Measurements from ENCODE around the gene FAM219B.

The FAM219B gene

GRCh38 chr15:74870436-74871215 is 36.0 kb downstream of the FAM219B start:
- DNase-seq, result no peak

DNA sequence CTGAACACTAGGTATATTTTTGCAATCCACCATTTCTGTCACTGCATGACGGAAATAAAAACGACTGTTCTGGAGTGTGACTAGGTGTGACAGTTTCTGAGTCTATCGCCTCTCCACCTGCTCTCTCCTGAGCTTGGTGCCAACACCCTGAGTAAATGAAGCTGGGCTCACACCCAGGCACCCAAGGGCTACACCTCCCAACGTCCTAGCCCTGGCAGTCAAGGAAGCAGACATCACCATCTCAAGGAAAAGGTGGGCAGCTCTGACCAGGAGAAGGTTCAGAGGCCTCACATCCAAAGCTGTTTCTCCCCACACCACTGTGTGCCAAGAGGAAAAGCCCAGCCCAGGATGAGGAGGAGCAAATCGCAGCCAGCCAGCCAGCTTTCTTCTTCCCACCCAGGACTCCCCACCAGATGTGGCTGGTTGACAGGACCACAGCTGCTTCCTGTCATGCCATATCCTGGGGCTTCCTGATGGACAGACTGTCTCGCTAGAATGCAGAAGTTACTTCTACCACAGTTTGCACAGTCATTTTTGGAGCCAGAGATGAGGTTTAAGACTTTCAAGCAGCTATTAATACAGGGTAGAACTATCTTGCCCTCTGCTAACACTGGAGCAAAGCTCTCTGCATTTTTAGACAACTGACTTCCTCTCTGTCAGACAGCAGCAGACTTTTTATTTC is 36.8 kb downstream of the FAM219B start:
- DNase-seq, result no peak

DNA sequence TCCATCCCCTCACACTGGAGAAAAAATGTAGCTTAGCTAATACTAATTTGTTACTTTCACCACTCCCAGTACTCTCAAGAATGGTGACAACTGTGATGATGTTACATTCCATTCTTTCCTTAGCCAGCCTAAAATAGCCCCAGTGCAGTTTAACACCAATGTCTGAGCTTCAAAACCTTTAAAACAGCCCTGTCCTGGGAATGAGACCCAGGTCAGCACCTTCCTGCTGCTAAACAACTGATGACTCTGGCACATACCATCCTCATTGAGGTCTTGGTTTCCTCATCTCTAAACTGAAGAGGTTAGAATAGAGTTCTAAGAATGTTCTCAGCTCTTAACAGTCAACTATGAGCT is 37.3 kb downstream of the FAM219B start:
- no peak for DNase-seq

GRCh38 chr15:74868059-74868458 is 38.6 kb downstream of the FAM219B start:
- DNase-seq, result no peak

DNA sequence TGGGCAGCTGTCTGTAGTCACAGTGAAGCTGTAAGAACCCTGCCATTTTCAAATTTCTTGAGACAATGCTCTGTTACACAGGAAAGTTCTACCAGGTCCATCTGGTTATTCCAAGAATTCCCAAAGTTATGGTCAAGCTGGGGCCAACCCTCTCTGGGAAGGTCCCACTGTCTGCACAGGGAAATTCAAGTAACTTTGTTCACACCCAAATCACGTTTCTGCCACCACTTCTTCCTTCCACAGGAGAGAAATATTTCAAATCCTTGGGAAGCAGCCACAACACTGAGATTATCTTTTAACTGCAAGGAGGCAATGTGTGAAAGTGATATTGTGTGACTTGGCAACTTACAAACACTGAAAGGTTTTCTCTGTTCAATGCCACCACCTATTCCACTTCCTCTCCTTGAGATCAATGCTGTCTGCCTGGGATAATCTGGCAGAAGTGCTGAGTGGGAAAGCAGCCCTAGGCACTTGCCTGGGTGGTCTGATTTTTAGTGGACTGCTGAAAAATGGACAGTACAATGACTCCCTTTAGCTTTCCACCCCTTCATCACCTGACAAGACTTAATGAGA is 39.1 kb downstream of the FAM219B start:
- no peak for DNase-seq

DNA sequence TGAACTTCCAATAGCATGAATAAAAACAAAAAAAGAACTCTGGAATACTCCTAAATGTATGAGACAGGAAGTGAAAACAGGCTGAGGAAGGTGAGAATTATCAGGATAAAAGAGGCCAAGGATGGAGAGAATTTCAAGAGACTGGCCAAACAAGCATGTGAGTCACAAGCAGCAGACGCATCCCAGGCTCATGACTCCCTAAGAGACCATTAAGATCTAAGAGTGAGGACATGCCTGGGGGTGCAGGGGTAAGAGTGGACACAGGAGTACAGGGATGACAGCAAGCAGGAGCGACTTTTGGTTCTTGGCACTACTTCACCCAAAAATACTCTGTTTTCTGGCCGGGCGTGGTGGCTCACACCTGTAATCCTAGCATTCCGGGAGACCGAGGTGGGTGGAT is 40.6 kb downstream of the FAM219B start:
- DNase-seq, result no peak

- DNase-seq, result no peak
Observed at GRCh38 chr15:74865316-74865715, 41.3 kb downstream of the FAM219B start.

- DNase-seq, result no peak
Observed at GRCh38 chr15:74864296-74864695, 42.4 kb downstream of the FAM219B start.

DNA sequence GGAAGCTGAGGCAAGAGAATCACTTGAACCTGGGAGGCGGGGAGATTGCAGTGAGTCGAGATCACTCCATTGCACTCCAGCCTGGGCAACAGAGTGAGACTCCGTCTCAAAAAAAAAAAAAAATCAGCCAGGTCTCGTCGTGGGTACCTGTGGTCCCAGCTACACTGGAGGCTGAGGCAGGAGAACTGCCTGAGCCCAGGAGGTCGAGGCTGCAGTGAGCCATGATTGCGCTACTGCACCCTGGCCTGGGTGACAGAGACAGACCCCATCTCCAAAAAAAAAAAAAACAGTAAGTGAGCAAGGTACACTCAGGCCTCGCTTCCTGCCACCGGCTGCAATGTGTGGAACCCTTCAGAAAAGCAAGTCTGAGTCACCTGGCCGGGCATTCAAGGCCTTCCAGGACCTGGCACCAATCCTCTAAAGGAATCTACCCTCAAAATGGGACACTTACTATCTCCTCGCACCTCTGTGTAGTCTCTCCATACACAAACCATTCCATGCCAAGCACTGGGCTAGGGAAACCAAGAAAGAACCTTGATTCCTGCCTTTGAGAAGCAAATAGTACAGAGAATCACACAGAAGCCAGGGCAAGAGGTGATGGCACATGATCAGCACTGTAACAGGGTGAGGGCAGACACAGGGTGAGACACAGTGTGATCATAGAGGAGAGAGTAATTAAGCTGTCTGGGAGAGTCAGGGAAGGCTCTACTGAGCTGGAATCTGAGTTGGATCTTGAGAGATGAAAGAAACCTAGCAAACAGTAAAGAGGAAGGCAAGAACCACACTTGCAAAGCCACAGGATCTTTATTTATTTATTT is 43.2 kb downstream of the FAM219B start:
- no peak for DNase-seq

- DNase-seq, result no peak
Observed at GRCh38 chr15:74858369-74858740, 48.3 kb downstream of the FAM219B start.

DNA sequence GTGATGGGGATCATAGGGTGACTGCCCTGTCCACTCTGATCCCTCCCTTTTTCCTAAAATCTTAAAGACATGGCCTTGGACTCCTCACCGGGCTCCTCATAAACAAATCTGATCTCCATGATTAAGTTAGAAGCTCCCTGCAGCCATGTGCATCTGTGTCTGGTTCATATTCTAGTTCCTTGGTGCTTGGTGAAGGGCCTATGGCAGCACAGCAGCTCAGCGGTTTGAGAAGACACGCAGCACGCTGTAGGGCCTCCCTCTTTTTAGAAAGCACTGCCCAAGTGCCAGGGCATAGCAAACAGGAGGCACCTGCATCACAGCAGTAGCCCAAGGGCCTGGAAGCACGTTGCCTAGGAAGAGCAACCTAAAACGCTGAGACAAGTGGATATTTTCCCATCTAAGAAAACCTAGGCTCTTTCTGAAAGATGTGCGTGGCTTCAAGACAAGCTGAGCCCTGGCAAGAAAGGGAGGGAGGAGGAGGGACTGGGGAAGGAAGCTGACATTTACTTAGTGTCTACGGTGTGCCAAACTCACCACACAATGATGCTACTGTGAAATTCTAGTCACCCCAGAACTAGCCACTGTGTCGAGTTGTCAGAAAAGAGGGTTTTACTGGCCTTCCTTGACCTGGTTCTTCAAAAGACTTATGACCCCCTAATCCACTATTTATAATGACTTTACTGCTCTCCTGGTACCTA is 48.8 kb downstream of the FAM219B start:
- no peak for DNase-seq

- no peak for DNase-seq
Observed at GRCh38 chr15:74857082-74857655, 49.5 kb downstream of the FAM219B start.

DNA sequence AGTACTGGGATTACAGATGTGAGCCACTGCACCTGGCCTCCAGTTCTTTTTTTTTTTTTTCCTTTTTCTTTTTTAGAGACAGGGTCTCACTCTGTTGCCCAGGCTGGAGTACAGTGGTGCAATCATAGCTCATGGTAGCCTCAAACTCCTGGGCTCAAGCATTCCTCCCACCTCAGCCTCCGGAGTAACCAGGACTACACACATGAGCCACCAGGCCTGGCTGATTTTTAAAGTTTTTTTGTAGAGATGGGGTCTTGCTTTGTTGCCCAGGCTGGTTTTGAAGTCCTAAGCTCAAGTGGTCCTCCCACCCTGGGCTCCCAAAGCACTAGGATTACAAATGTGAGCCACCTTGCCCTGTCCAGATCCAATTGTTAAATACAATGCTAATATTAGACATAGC is 50.1 kb downstream of the FAM219B start:
- DNase-seq, result no peak

DNA sequence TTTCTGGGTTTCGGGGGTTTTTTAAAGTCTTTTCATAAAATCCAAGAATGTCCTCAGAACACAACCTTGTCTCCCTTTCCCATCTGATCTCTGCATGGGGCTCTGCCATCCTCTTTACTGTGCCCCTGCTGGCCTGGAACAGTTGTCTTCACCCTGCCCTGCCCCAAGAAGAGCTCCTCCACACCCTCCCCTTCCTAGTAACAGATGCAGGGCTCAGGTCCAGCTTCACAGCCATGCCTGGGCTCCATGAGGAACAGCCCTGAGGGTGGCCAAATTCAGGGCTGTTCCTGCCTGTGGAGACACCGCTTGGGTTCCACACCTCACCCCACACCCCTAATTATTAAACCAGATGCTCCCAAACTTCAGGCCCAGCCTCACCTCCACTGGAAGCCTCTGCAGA is 50.8 kb downstream of the FAM219B start:
- no peak for DNase-seq

DNA sequence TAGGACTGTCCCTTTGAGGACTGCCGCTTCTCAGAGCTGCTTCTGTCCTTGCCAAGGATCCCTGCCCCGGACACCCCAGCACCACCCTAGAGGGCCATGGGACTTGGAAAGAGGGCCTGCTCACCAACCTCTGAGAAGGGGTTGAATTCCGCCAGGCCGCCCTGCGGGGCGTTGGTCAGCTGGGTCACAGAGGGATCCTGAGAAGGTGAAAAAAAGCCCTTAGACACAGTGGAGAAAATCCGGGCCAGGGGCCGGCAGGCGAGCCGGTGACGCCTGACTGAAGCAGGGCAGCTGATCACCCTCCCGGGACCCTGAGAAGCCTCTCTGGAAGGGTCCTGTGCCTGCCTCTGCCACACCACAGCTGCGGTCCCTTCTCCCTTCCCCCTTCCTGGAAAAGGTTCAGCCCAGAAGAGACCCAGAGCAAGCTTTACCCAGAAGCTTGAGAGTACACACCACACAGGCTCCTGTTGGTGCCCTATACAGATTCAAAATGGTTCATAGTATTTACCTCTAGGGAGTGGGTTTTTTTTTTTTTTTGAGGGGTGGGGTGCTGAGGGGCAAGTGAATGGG is 52.1 kb downstream of the FAM219B start:
- no peak for DNase-seq

DNA sequence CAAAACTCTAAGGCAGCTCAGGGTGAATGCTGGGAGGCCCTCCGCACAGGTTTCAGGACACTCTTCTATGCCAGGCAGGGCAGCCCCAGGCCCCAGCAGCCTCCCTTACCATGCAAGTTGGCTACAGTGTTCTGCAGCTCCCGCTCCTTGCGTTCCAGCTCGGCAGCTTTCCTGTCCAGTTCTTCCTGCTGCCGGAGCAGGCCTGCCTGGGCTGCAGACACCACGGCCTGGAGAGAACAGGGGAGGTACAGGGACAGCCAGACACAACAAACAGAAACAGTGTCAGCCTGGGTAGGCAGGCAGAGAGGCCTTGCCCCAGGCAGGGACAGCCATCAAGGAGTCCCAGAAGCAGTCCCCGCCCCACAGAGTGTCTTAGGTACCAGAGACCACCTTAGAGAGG is 54.7 kb downstream of the FAM219B start:
- no peak for DNase-seq

- DNase-seq, result no peak
Observed at GRCh38 chr15:74850393-74850792, 56.3 kb downstream of the FAM219B start.

All from activated CD4-positive, alpha-beta T cell treated with anti-CD3 and anti-CD28 coated beads, Interleukin-2, amount 50 U/mL, for 1 hour (primary cell).